Mucosa of descending colon (tissue), 3 donors: Measurements from ENCODE around the gene COQ8B. TPM values are rescaled to one million over a fixed set of nuclear protein-coding genes. Genes with fewer than 3 reads are reported as not detected.

Experiments used
- ATAC-seq: fragments of 200-7000 bp; cut with Tn5 transposase; one replicate; pipeline ENCODE4 v1.9.1; 2020; ENCODE audit warnings: mild to moderate bottlenecking, moderate library complexity
- DNase-seq, 3 donors: peaks; one replicate each; pipeline ENCODE4 v3.0.0-alpha.2; 2020
- H3K36me3 ChIP-seq: fragments of 200-600 bp; one replicate; pipeline ENCODE4 v1.8.0; 2021; ENCODE audit warnings: low read depth, mild to moderate bottlenecking
- H3K4me1 ChIP-seq: fragments of 200-600 bp; one replicate; pipeline ENCODE4 v1.8.0; 2021; ENCODE audit warnings: low read depth, mild to moderate bottlenecking
- H3K4me3 ChIP-seq: fragments of 200-600 bp; one replicate; pipeline ENCODE4 v1.8.0; 2021; ENCODE audit warnings: mild to moderate bottlenecking
- H3K9me3 ChIP-seq: fragments of 200-600 bp; one replicate; pipeline ENCODE4 v1.8.0; 2021; ENCODE audit warnings: mild to moderate bottlenecking
- CTCF ChIP-seq: fragments of 200-600 bp; IDR thresholded peaks from one replicate; pipeline ENCODE4 v1.8.0; 2022; ENCODE audit warnings: antibody characterized with exemption, mild to moderate bottlenecking
- intact Hi-C, 2 donors: fragments of 100-400 bp; cut with DNase I in 1 of 2; cut with micrococcal nuclease in 1 of 2; formaldehyde crosslinking; loops; one replicate each; pipeline versions ENCODE4 v1.11.0 to v1.11.1; 2022; cut with DNase I, micrococcal nuclease
- total RNA-seq, 3 donors: library from RNA; stranded (reverse); fragmentation: NEBNext Ultra II Directional in 2 of 3; extraction: Animal tissue kit (Norgen Biotek cat#: 25700) in 2 of 3; gene quantifications; one replicate each; pipeline versions ENCODE4 v1.2.1 to v1.2.4, GENCODE V29; 2021 to 2023
- donor health status: DM: no; HTN: no; CAD: no; lungs with moderate emphysema.
- donor health status: DM: no; HTN: no; CAD: no.
- donor health status: DM: no; HTN: yes; CAD: no.

Gene COQ8B
- total RNA-seq, 3 donors from 2014 or later, result 29.9 to 49.2 (median 39.3) TPM

- Histone ChIP-seq H3K4me1 (peaks cover 5% of the 10 kb centered on the region), H3K4me3 (no peak overlapping the region), H3K9me3 (no peaks in the 10 kb centered on the region), H3K36me3 (no peaks in the 10 kb centered on the region)
- intact Hi-C loops, result no loop called here
- DNase-seq (no peak), ATAC-seq (no peak)
- no peak for TF ChIP-seq CTCF
These were observed 73.9 kb downstream of the COQ8B start for GRCh38 chr19:40642757-40643305.

- Histone ChIP-seq H3K4me3 (no peak overlapping the region), H3K9me3 (no peaks in the 10 kb centered on the region), H3K4me1 (peaks cover 5% of the 10 kb centered on the region), H3K36me3 (no peaks in the 10 kb centered on the region)
- ATAC-seq, result no peak
- TF ChIP-seq CTCF, result no peak
- no peak for DNase-seq
- intact Hi-C loops, result no loop called here
These were observed 74.5 kb downstream of the COQ8B start for GRCh38 chr19:40642051-40642706.

Other genes with a start within 250 kb of the COQ8B start
- gene SPTBN4, start 249.9 kb downstream of the COQ8B start, total RNA-seq, result 1 to 10 TPM in 1 of 3 donors, under 1 TPM in 2; 0.29 to 4.1 (median 0.82) TPM
- gene SHKBP1, start 140.0 kb downstream of the COQ8B start, total RNA-seq, result 10 to 100 TPM; 58.1 to 70.6 (median 62.2) TPM
- 100 to 1,000 TPM; 141 to 244 (median 160) TPM for gene LTBP4, start 115.5 kb downstream of the COQ8B start, total RNA-seq
- 10 to 100 TPM; 10.2 to 39.7 (median 16.9) TPM for gene NUMBL, start 26.2 kb downstream of the COQ8B start, total RNA-seq
- 10 to 100 TPM; 22.1 to 26.1 (median 23.2) TPM for gene ITPKC, start 226 bp upstream of the COQ8B start, total RNA-seq
- gene ACTMAP, start 33.6 kb upstream of the COQ8B start, total RNA-seq, result 10 to 100 TPM; 10.9 to 16.7 (median 13.8) TPM
- gene SNRPA, start 34.3 kb upstream of the COQ8B start, total RNA-seq, result 10 to 100 TPM; 54.0 to 81.7 (median 59.9) TPM
- gene MIA, start 58.6 kb upstream of the COQ8B start, total RNA-seq, result 1 to 10 TPM; 1.4 to 8.6 (median 2.5) TPM
- gene RAB4B, start 61.4 kb upstream of the COQ8B start, total RNA-seq, result 10 to 100 TPM; 46.9 to 68.1 (median 61.0) TPM
- gene EGLN2, start 82.3 kb upstream of the COQ8B start, total RNA-seq, result 100 to 1,000 TPM in 1 of 3 donors, 10 to 100 TPM in 2; 84.5 to 126 (median 93.2) TPM
- under 1 TPM in 1 of 3 donors, not detected in 2; 0.61 TPM for gene CYP2A6, start 133.6 kb upstream of the COQ8B start, total RNA-seq
- gene CYP2A7, start 165.3 kb upstream of the COQ8B start, total RNA-seq, result not detected